ENCODE results near the gene GSPT1.
"Not testable (repeated sequence)": the region's sequence is repeated elsewhere in the genome, so short reads cannot be mapped to it uniquely, and the experiment has no call there.

GSPT1 gene

DNA sequence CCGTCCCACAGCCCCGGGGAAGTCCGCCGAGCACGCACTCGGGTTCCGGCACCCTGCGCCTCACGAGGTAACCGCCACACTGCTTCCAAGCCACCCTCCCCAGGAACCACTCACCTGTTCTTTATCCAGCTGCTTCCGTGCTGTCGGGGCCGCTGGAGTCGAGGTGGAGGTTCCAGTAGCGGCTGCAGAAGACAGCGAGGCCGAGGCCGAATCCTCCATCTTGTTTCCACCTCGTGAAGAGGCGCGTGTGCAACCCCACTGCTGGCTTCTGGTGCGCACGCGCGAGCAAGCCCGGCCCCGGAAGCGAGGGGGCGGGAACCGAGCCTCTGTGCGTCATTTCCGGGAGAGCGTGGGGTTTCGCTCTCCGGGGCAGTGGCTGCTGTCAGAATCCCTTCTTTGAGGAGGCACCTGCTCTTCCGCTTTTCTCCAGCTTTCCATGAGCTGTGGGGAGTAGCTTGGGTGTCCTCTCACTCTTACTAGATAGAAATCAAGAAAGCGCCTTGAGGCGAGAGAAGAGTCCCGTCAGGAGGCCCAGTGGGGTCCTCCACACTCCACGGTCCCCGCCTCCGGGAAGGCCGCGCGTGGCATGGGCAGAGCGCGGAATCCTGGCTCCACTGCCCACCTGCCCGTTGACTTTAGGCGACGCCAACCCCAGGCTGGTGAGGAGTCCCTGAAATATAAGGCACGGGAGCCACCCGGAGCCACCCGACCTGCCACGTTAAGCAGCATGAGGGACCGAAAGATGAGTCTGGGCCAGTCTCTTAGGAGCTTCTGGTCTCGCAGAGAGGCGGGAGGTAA is 64.3 kb downstream of the GSPT1 start, which contains the start of gene RSL1D1:
TSS of gene RSL1D1 (minus strand) at position 249 of the 798 bp plus-strand sequence. CDS start at position 219, 30 bp downstream.
- peak; percentile 95 for DNase-seq

DNA sequence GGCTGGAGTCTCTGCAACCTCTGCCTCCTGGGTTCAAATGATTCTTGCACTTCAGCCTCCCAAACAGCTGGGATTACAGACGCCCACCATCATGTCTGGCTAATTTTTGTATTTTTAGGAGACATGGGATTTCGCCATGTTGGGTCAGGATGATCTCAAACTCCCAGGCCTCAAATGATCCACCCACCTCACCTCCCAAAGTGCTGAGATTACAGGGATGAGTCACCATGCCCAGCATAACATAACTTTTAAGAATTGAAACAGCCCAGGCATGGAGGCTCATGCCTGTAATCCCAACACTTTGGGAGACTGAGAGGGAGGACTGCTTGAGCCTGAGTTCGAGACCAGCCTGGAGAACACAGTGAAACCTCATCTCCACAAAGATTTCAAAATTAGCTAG is 66.9 kb downstream of the GSPT1 start:
- no peak for DNase-seq

DNA sequence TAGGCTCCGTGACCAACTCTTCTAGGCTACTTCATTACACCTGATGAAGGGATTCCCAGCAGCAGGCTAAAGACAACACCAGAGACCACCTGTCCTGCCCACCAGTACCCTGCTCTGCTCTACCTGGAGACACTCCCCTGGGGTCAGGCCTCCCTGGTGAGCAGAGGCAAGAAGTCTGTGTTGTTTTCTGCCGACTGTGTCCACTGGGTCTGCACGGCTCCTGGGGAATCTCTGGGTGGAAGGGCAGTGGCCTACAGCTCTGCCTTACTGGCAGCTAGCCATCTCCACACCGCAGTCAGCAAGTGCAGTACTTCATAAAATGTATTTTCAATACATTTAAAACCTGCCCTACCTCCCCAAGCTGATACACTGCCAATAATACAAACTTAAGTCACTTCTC is 71.3 kb downstream of the GSPT1 start:
- no peak for DNase-seq

DNA sequence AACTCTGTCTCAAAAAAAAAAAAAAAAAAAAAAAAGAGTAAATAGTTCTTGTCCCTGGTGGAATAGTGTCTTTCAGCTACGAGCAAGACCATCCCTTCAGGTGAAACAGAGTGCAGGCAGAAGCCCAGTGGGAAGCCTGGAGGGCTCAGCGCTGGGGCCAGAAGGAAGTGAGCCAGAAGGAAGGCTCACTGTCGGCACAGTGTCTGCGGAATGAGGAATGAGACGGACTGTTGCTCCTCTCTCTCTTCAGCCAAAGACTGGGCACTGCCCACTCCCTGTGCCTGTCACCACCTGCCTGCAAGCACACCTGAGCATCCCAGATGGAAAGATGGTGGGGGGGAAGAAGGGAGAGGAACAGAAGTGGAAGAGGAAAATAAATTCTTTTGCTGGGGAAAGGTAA is 71.9 kb downstream of the GSPT1 start:
- DNase-seq: no peak

DNA sequence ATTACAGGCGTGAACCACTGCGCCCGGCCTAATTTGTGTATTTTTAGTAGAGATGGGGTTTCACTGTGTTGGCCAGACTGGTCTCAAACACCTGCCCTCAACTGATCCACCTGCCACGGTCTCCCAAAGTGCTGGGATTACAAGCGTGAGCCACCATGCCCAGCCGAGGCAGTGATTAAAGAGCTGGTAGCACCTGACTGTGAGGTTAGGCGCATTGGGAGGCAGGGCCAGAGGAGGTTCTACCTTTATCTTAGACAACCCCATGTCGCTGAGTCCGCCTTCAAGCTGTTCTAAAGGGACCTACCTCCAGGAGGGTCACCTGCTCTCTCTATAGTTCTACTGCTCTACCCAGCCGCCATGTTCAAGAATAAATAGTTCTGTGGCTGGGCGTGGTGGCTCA is 72.5 kb downstream of the GSPT1 start:
- DNase-seq: no peak

DNA sequence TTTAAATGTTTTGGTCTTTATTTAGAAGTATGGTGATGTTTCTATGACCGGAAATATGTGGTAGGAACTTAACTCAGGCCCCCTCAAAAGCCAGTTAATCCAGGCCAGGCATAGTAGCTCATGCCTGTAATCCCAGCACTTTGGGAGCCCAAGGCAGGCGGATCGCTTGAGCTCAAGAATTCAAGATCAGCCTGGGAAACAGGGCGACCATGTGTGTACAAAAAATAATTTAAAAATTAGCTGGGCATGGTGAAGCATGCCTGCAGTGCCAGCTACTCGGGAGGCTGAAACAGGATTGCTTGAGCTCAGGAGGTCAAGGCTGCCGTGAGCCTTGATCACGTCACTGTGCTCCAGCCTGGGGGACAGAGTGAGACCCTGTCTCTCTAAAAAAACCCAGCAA is 74.7 kb downstream of the GSPT1 start:
- DNase-seq: no peak

DNA sequence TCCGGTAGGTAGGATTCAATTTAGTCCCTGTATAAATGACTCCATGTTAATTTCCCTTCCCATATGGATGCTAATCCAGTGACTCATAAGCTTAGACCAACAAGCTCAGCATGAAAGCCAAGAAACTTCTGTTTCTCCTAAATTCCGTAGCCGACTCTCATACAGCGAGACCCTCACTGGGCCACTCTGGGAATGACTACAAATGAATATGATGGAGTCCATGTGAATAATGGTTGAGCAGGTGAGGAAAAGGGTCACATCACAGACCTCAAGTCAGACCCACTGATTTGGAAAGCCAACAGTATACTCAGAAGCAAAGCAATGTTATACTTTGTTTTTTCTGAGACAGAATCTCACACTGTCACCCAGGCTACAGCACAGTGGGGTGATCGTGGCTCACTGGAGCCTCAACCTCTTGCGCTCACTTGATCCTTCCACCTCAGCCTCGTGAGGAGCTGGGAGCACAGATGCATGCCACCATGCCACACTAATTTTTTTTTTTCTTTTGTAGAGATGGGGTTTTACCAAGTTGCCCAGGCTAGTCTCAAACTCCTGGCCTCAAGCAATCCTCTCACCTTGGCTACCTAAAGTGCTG is 79.0 kb downstream of the GSPT1 start:
- no peak for DNase-seq

DNA sequence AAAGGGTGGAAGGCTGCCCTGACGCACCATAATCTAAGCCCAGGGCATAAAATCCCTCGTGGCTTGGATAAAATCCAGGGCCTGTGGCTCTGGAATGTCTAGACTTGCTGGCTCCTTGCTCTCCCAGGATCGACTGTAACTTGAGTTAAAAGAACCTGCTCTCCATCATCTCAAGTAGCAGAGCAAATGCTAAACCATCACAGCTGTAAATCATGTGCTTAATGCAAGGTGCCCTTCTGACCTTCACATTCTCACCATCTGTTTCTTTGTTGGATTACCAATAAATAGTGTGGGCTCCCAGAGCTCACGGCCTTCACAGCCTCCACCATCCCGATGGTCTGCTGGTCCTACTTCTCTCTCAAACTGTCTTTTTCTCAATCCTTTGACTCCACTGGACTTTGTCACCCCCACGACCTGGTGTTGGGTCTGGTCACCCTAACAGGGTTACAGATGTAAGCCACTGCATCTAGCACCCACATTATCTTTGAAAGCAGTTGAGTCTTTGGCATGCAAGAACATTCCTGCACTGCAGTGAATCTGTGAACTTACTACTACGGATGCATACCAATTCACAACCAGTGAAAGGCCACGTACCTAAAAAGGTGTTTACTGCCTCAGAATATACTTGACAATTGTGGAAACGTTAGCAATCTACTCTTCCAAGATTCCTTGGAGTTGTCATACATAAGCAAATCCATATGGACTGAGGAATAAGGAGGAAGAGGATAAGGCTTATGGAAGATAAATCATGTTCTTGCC is 79.7 kb downstream of the GSPT1 start:
- no peak for DNase-seq

DNA sequence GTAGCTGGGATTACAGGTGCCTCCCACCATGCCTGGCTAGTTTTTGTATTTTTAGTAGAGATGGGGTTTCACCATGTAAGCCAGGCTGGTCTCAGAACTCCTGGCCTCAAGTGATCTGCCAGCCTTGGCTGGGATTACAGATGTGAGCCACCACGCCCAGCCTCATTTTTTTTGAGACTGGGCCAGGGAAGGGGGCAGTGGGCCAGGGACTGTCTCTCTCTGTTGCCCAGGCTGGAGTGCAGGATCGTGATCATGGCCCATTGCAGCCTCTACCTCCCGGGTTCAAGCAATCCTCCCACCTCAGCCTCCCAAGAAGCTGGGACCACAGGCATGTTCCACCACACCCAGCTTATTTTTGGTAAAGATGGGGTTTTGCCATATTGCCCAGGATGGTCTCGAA is 80.4 kb downstream of the GSPT1 start:
- no peak for DNase-seq

DNA sequence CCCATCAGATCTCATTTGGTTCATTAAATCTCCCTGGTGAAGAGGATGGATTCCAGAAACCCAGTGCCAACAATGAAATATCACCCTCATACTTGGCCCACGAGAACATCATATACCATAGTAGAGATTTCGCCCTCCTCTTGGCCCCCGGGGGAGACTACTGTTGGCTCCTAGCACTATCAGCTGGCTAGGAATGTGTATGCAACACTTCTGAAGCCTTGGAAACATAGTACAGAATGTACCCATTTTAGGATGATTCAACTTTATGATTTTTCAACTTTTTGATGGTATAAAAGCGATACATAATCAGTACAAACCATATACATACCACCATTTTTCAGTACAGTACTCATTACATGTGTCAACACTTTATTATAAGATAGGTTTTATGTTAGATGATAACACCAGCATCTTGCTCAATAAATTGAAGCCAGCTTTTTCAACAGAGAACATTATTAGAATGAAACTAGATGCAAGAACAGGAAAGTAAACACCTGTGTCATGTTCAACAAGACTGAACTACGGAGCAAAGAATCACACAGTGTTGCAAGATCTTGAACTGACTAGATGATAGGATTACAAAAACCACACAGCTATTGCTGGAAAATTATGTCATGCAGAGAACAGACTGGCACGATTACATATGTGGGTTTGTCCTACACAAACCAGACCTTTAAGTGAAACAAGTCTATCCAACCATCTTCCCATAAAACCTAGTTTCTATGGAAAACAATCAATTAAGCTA is 81.6 kb downstream of the GSPT1 start:
- DNase-seq: peak; percentile 16

DNA sequence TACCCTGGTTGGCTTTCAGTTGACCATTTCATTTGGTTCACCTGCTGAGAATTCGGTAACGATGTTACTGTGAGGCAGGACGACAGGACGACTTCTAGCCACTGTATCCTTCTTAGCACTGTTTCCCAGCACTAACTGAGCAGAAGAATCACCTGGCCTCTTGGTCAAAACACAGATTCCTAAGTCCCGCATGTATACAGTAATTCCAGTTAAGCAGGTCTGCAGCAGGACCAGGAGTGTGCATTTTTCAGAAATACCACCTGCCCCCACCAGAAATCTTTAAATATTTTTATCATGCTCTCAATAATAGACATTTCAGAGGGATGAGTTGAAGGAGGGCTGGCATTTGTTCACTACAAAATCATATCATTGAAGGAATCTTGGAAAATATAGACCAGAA is 87.1 kb downstream of the GSPT1 start:
- no peak for DNase-seq

DNA sequence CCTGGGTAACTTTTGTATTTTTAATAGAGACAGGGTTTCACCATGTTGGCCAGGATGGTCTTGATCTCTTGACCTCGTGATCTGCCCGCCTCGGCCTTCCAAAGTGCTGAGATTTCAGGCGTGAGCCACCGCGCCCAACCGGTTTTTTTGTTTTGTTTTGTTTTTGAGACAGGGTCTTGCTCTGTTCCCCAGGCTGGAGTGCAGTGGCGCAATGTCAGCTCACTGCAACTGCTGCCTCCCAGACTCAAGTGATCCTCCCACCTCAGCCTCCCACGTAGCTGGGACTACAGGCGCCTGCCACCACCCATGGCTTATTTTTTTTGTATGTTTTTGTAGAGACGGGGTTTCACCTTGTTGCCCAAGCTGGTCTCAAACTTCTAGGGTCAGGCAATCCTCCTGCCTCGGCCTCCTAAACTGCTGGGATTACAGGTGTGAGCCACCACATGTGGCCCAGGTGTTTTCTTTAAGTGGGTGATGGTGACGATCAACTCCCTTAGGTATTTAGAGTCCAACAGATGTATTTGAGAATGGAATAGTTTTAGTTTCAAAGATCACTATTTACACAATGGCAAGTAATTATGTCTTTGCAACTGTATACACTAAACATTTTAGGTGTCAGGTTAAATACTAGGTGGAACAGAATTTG is 90.1 kb downstream of the GSPT1 start:
- DNase-seq: not testable (repeated sequence)

DNA sequence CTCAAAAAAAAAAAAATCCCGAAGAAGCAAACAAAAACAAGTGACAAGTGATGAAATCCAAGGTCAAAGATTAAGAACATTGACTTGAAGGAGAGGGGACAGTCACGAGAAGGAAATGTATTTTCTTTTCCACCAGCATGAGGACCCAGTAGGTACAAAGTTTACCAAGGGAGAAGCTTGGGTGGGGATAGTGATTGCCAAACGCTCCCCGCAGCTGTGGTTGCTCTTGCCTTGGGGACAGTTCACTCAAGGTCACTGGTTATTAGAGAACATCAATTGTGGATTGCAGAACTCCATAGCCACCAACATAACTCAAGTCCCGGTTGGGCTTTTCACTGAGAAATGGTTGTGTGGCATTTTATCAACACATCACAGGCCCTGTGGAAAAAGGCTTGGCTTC is 91.4 kb downstream of the GSPT1 start:
- no peak for DNase-seq

DNA sequence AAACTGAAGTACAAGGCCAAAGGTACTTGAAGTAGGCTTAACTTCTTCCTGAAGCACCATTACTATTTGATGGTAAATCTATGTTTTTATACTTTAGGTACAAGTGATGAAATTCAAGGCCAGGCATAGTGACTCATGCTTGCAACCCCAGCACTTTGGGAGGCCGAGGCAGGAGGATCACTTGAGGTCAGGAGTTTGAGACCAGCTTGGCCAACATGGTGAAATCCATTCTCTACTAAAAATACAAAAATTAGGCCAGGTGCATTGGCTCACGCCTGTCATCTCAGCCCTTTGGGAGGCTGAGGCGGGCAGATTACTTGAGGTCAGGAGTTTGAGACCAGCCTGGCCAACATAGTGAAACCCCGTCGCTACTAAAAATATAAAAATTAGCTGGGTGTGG is 92.1 kb downstream of the GSPT1 start:
- DNase-seq: not testable (repeated sequence)

DNA sequence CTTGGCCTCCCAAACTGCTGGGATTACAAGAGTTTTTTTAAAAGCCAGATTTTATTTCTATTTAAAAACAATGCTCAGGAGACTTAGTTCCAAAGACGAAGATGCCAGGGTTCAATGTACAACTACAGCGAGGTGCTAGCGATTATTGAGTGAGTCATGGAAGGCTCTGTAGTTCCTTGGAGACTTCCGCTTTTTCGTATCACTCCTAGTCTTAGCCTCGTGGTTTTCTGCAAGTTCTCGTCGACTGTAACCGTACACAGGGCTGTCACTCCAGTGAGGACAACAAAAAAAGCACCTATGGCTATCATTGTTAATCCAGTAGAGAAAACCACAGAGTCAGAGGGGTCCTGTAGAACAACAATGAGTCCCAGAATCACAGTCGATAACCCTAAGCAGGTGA is 96.0 kb downstream of the GSPT1 start:
- no peak for DNase-seq

DNA sequence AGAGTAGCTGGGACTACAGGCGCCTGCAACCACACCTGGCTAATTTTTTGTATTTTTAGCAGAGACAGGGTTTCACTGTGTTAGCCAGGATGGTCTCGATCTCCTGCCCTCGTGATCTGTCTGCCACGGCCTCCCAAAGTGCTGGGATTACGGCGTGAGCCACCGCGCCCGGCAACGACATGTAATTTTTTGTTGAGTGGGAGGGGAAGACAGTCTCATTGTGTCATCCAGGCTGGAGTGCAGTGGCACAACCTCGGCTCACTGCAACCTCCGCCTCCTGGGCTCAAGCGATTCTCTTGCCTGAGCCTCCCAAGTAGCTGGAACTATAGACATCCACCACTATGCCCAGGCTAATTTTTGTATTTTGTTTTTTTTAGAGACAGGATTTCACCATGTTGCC is 96.8 kb downstream of the GSPT1 start:
- DNase-seq: not testable (repeated sequence)
